SU-DHL-6 (cell line): Measurements from ENCODE around the gene WWOX.

ENCODE experiments used
- H2AFZ ChIP-seq: fragments of 200-600 bp; sonication (generic); 2 replicates; pipeline ENCODE4 v1.6.1; 2014; ENCODE audit warnings: low read depth, mild to moderate bottlenecking, moderate library complexity, mixed read lengths, antibody characterized with exemption, low read length; ENCODE audit not compliant: severe bottlenecking
- H3F3A ChIP-seq: fragments of 200-600 bp; shearing (Covaris generic); 2 replicates; pipeline ENCODE4 v1.6.0; 2016; ENCODE audit warnings: antibody characterized with exemption, mild to moderate bottlenecking; ENCODE audit not compliant: insufficient read depth
- H3K27ac ChIP-seq: fragments of 200-600 bp; sonication (generic); 2 replicates; pipeline ENCODE4 v1.5.1; 2016; ENCODE audit warnings: low read depth, mild to moderate bottlenecking, low read length, moderate library complexity, mixed read lengths
- H3K27me3 ChIP-seq: fragments of 200-600 bp; sonication (generic), shearing (Covaris generic); 2 replicates; pipeline ENCODE4 v1.6.0; 2014; ENCODE audit warnings: mild to moderate bottlenecking, low read length
- H3K36me3 ChIP-seq: fragments of 200-600 bp; sonication (generic); 2 replicates; pipeline ENCODE4 v1.6.1; 2014; ENCODE audit warnings: mild to moderate bottlenecking, low read length, mixed read lengths
- H3K4me2 ChIP-seq: fragments of 300-600, 200-600 bp; shearing (Covaris generic), sonication (generic); 2 replicates; pipeline ENCODE4 v1.6.0; 2014; ENCODE audit warnings: low read length, low read depth, mild to moderate bottlenecking; ENCODE audit not compliant: poor library complexity, severe bottlenecking
- H3K4me3 ChIP-seq: fragments of 200-600 bp; sonication (generic); 2 replicates; pipeline ENCODE4 v1.5.1; 2014; ENCODE audit warnings: antibody characterized with exemption, low read length, mild to moderate bottlenecking, mixed read lengths; ENCODE audit not compliant: insufficient read depth, poor library complexity, severe bottlenecking
- H3K79me2 ChIP-seq: fragments of 200-600 bp; sonication (generic); 2 replicates; pipeline ENCODE4 v1.6.1; 2014; ENCODE audit warnings: mild to moderate bottlenecking, low read length, moderate library complexity; ENCODE audit not compliant: insufficient read depth
- H3K9ac ChIP-seq: fragments of 200-600 bp; sonication (generic); 2 replicates; pipeline ENCODE4 v1.7.0; 2014; ENCODE audit warnings: mild to moderate bottlenecking, low read length
- H3K9me2 ChIP-seq: fragments of 200-600 bp; sonication (generic); replicated peaks from 2 replicates; pipeline ENCODE4 v1.6.1; 2014; ENCODE audit warnings: low read length; ENCODE audit not compliant: insufficient read depth
- H3K9me3 ChIP-seq: fragments of 200-600 bp; sonication (generic); 2 replicates; pipeline ENCODE4 v1.6.1; 2014; ENCODE audit warnings: low read length, mixed read lengths; ENCODE audit not compliant: insufficient read depth
- H4K20me1 ChIP-seq: fragments of 200-600 bp; sonication (generic); 2 replicates; pipeline ENCODE4 v1.6.1; 2014; ENCODE audit warnings: low read depth, mild to moderate bottlenecking, antibody characterized with exemption, low read length, moderate library complexity, mixed read lengths
- EZH2phosphoT487 ChIP-seq: fragments of 200-600 bp; sonication (generic), shearing (Covaris generic); conservative IDR thresholded peaks from 2 replicates; pipeline ENCODE4 v1.6.1; 2018; ENCODE audit warnings: mild to moderate bottlenecking, antibody characterized with exemption, low read length, moderate library complexity, mixed read lengths
- TF ChIP-seq, protein P1 (sequence below): fragments of 200-600 bp; sonication (generic); IDR thresholded peaks from one replicate; pipeline ENCODE4 v1.5.1; 2017; ENCODE audit warnings: antibody characterized with exemption, mild to moderate bottlenecking, low read length, moderate library complexity; ENCODE audit not compliant: insufficient read depth, poor library complexity, severe bottlenecking

WWOX gene

DNA sequence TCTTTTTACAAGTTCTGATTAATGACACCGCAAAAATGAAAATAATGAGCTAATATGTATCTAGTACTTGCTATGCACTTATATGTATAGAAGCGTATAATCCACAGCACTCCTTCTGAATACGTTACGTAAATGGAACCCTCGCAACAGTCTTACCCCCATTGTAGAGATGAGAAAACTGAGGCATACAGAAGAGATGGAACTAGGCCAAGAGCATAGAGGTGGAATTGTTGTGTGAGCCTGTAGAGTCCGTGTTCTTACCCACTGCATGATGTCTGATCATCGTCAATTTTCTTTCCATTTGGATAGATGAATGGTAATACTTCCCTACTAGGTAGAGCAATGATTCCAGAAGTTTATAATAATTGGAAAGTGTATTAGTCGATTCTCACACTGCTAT is 394.1 kb downstream of the WWOX start:
- Histone ChIP-seq H3K27ac (no peak overlapping the region), H3K9me3 (no peaks in the 10 kb centered on the region), H2AFZ (no peak overlapping the region), H3F3A (no peaks in the 10 kb centered on the region), H3K27me3 (no peaks in the 10 kb centered on the region), H4K20me1 (no peaks in the 10 kb centered on the region), H3K36me3 (no peaks in the 10 kb centered on the region), H3K79me2 (no peaks in the 10 kb centered on the region), H3K4me2 (no peak overlapping the region), H3K4me3 (no peak overlapping the region), H3K9me2 (no peaks in the 10 kb centered on the region), H3K9ac (no peak overlapping the region)
- TF ChIP-seq EZH2phosphoT487: no peak

DNA sequence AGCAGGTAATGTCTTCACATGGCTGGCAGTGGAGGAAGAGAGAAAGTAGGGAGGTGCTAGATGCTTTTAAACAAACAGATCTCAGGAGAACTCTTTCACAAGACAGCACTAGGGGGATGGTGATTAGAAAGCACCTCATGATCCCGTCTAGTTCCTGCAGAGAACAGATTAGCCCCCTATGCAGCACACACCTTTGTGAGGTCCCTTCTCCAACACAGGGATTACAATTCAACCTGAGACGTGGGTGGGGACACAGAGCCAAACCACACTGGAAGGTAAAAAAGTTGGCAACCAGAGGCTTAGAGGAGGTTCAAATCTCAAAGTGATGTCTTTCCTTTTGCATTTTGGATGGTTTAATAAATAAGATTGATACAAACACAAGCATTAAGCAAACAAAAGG is 394.7 kb downstream of the WWOX start:
- Histone ChIP-seq H4K20me1 (no peaks in the 10 kb centered on the region), H3F3A (no peaks in the 10 kb centered on the region), H2AFZ (no peak overlapping the region), H3K4me2 (no peak overlapping the region), H3K79me2 (no peaks in the 10 kb centered on the region), H3K27me3 (no peaks in the 10 kb centered on the region), H3K4me3 (no peak overlapping the region), H3K9me2 (no peaks in the 10 kb centered on the region), H3K27ac (no peak overlapping the region), H3K9me3 (no peaks in the 10 kb centered on the region), H3K36me3 (no peaks in the 10 kb centered on the region), H3K9ac (no peak overlapping the region)
- TF ChIP-seq, protein P1, sequence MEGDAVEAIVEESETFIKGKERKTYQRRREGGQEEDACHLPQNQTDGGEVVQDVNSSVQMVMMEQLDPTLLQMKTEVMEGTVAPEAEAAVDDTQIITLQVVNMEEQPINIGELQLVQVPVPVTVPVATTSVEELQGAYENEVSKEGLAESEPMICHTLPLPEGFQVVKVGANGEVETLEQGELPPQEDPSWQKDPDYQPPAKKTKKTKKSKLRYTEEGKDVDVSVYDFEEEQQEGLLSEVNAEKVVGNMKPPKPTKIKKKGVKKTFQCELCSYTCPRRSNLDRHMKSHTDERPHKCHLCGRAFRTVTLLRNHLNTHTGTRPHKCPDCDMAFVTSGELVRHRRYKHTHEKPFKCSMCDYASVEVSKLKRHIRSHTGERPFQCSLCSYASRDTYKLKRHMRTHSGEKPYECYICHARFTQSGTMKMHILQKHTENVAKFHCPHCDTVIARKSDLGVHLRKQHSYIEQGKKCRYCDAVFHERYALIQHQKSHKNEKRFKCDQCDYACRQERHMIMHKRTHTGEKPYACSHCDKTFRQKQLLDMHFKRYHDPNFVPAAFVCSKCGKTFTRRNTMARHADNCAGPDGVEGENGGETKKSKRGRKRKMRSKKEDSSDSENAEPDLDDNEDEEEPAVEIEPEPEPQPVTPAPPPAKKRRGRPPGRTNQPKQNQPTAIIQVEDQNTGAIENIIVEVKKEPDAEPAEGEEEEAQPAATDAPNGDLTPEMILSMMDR: no peak
- no peak for TF ChIP-seq EZH2phosphoT487

DNA sequence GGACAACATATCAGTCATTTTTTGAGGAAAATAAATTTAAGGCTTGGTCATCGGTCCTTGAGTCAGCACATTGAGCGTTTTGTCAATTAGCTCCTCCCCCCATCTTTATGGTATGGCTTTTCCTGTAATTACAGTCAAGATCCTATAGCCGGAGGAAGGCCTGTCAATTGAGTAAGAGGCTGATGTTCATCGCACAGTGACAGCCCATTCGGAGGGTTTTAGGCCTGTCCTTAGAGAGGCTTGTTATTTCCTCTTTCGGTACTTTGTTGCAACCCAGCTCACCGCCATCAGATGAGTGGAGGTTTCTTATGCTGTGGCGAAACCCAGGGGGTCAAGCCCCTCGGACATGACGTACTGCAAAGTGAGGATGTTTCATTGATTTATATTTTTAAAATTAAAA is 395.2 kb downstream of the WWOX start:
- Histone ChIP-seq H2AFZ (no peak overlapping the region), H3F3A (no peaks in the 10 kb centered on the region), H3K4me3 (no peak overlapping the region), H4K20me1 (no peaks in the 10 kb centered on the region), H3K9me2 (no peaks in the 10 kb centered on the region), H3K9ac (no peak overlapping the region), H3K79me2 (no peaks in the 10 kb centered on the region), H3K9me3 (no peaks in the 10 kb centered on the region), H3K4me2 (no peak overlapping the region), H3K27ac (no peak overlapping the region), H3K27me3 (no peaks in the 10 kb centered on the region), H3K36me3 (no peaks in the 10 kb centered on the region)
- TF ChIP-seq, protein P1: no peak
- no peak for TF ChIP-seq EZH2phosphoT487

DNA sequence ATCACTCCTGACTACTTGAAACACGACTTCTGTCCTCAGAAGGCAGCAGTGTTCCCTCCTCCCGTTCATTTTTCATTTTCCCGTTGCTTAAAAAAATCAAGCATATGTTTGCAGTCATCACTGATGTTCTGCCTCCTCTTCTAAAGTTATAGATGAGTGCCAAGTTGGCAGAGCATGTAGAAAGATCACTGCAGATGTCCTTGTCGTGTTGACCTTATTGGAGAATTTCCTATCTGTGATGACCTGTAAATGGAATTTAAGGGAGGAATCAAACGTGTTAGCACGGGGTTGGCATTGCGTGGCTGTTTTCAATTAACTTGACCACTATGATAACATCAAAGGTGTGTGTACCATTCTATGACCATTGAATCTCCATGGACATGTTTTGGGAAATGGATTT is 396.7 kb downstream of the WWOX start:
- Histone ChIP-seq H3K27me3 (no peaks in the 10 kb centered on the region), H3K79me2 (no peaks in the 10 kb centered on the region), H3K9ac (no peak overlapping the region), H2AFZ (no peak overlapping the region), H3K27ac (no peak overlapping the region), H3K4me3 (no peak overlapping the region), H3K4me2 (no peak overlapping the region), H3K9me2 (no peaks in the 10 kb centered on the region), H3F3A (no peaks in the 10 kb centered on the region), H3K9me3 (no peaks in the 10 kb centered on the region), H4K20me1 (no peaks in the 10 kb centered on the region), H3K36me3 (no peaks in the 10 kb centered on the region)
- TF ChIP-seq EZH2phosphoT487: no peak
- TF ChIP-seq, protein P1: no peak
